Neural crest cell (in vitro differentiated cells): Measurements from ENCODE around the gene PRSS38. TPM values are rescaled to one million over a fixed set of nuclear protein-coding genes. Genes with fewer than 3 reads are reported as not detected.

Experiments
- DNase-seq: peaks from one replicate; pipeline ENCODE4 v3.0.0; 2021; ENCODE audit warnings: low read depth, mixed read lengths, low spot score
- H3K27ac Mint-ChIP-seq: one replicate; pipeline ENCODE4 v1.8.0; 2021; ENCODE audit warnings: mild to moderate bottlenecking, mixed read lengths; ENCODE audit not compliant: unreplicated experiment
- H3K27me3 Mint-ChIP-seq: 2 replicates; pipeline ENCODE4 v1.8.0; 2021; ENCODE audit warnings: low read depth, mild to moderate bottlenecking, mixed read lengths
- H3K36me3 Mint-ChIP-seq: 2 replicates; pipeline ENCODE4 v1.8.0; 2021; ENCODE audit warnings: low read depth, mild to moderate bottlenecking, mixed read lengths
- H3K4me1 Mint-ChIP-seq: 2 replicates; pipeline ENCODE4 v1.8.0; 2021; ENCODE audit warnings: mixed read lengths
- H3K4me3 Mint-ChIP-seq: one replicate; pipeline ENCODE4 v1.8.0; 2021; ENCODE audit warnings: mild to moderate bottlenecking, mixed read lengths
- H3K9me3 Mint-ChIP-seq: 2 replicates; pipeline ENCODE4 v1.8.0; 2021; ENCODE audit warnings: mixed read lengths
- CTCF ChIP-seq: fragments of 200-600 bp; sonication (generic); conservative IDR thresholded peaks from 2 replicates; pipeline ENCODE4 v1.5.0; 2021; ENCODE audit warnings: antibody characterized with exemption, mild to moderate bottlenecking
- total RNA-seq: library from RNA; stranded (reverse); gene quantifications from 2 replicates; pipeline ENCODE4 v1.2.1, GENCODE V29; 2021

PRSS38 gene
- total RNA-seq, 1 donor from 2014 or later, result not detected

- Mint-ChIP-seq H3K27me3 (peaks cover 38% of the 10 kb centered on the region), H3K4me3 (no peak overlapping the region), H3K4me1 (peaks cover 4% of the 10 kb centered on the region), H3K36me3 (no peaks in the 10 kb centered on the region), H3K27ac (no peak overlapping the region), H3K9me3 (no peaks in the 10 kb centered on the region)
- no peak for TF ChIP-seq CTCF
- DNase-seq, result no peak
These were observed 67.6 kb downstream of the PRSS38 start for GRCh38 chr1:227883073-227883520.

GRCh38 chr1:227883641-227884301 lies 68.3 kb downstream of the PRSS38 start:
- peaks cover 4% of the 10 kb centered on the region for H3K4me1 Mint-ChIP-seq
- DNase-seq, result no peak
- no peak for TF ChIP-seq CTCF

GRCh38 chr1:227884370-227885134 lies 69.1 kb downstream of the PRSS38 start:
- Mint-ChIP-seq H3K4me3 (no peak overlapping the region), H3K36me3 (no peaks in the 10 kb centered on the region), H3K27ac (no peak overlapping the region), H3K27me3 (peaks cover 26% of the 10 kb centered on the region), H3K9me3 (no peaks in the 10 kb centered on the region), H3K4me1 (peaks cover 4% of the 10 kb centered on the region)
- DNase-seq, result no peak
- TF ChIP-seq CTCF, result no peak

More at GRCh38 chr1:227883641-227884301, 68.3 kb downstream of the PRSS38 start:
- H3K27ac Mint-ChIP-seq, result no peak overlapping the region
- no peaks in the 10 kb centered on the region for H3K36me3 Mint-ChIP-seq
- no peaks in the 10 kb centered on the region for H3K9me3 Mint-ChIP-seq
- H3K4me3 Mint-ChIP-seq, result no peak overlapping the region
- peaks cover 34% of the 10 kb centered on the region for H3K27me3 Mint-ChIP-seq

GRCh38 chr1:227885135-227885647 lies 69.7 kb downstream of the PRSS38 start:
- Mint-ChIP-seq H3K4me3 (no peak overlapping the region), H3K36me3 (no peaks in the 10 kb centered on the region), H3K4me1 (peaks cover 4% of the 10 kb centered on the region), H3K9me3 (no peaks in the 10 kb centered on the region), H3K27ac (no peak overlapping the region), H3K27me3 (peaks cover 19% of the 10 kb centered on the region)
- no peak for TF ChIP-seq CTCF
- DNase-seq, result no peak

GRCh38 chr1:227885648-227886502 lies 70.4 kb downstream of the PRSS38 start:
- H3K27ac Mint-ChIP-seq, result peak overlapping the region; percentile 64

More at GRCh38 chr1:227885648-227886502, 70.4 kb downstream of the PRSS38 start:
- Mint-ChIP-seq H3K9me3 (no peaks in the 10 kb centered on the region), H3K4me3 (no peak overlapping the region), H3K4me1 (peaks cover 4% of the 10 kb centered on the region), H3K36me3 (no peaks in the 10 kb centered on the region), H3K27me3 (peaks cover 12% of the 10 kb centered on the region)
- TF ChIP-seq CTCF, result no peak
- no peak for DNase-seq
